DMS153 (cell line): ENCODE data around the gene BLVRA.
"Not testable (repeated sequence)": the region's sequence is repeated elsewhere in the genome, so short reads cannot be mapped to it uniquely, and the experiment has no call there.

Experiments
- DNase-seq: peaks from one replicate; lab custom pipeline; 2025; lab: John Stamatoyannopoulos, UW

Gene BLVRA, protein sequence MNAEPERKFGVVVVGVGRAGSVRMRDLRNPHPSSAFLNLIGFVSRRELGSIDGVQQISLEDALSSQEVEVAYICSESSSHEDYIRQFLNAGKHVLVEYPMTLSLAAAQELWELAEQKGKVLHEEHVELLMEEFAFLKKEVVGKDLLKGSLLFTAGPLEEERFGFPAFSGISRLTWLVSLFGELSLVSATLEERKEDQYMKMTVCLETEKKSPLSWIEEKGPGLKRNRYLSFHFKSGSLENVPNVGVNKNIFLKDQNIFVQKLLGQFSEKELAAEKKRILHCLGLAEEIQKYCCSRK

DNA sequence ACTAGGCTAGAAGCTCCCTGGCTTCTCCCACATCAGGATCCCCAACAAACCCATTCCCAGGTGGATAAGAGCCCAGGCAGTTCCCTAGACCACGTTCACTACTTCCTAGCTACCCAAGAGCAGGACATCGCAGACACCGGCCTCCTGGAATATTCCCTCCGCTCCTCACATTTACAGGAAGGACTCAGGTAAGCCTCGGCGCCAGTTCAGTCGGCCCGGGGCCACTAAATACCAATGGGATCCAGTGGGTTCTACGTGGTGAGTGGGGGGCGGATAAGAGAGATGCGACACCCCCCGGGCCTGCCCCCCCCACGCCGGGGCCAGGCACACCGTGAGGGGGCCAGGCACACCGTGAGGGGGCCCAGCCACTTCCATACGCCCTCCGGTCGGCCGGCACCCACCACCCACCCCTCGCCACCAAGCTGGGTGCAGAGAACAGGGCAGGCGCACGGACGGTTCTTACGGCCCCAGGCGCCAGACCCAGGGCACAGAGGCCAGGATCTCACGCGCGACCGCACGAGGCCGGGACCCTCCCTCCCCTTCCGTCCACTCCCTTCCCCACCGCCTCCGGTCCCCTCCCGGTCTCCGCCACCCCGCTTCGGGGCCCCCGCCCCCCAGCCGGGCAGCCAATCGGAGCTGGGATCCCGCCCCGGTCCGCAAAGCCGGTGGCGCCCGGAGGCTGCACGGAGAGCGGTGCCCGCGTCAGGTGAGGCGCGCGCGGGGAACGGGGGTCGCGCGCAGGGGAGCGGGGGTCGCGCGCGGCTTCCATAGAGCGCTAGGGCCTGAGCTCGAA, at the start of gene BLVRA:
BLVRA (plus strand) TSS at position 652 of the 793 bp plus-strand sequence. CDS start 12,479 bp downstream, outside the sequence.
- no peak for DNase-seq

DNA sequence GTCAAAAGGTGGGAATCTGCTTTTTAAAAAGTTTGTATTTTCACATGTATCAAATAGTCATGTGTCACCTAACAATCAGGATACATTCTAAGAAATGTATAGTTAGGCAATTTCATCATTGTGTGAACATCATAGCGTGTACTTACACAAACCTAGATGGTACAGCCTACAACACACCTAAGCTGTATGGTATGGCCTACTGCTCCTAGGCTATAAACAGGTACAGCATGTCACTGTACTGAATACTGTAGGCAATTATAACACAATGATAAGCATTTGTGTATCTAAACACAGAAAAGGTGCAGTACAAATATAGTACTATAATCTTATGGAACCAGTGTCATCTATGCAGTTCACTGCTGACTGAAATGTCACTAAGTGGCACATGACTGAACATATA, 47.0 kb upstream of the BLVRA start:
- DNase-seq = no peak

DNA sequence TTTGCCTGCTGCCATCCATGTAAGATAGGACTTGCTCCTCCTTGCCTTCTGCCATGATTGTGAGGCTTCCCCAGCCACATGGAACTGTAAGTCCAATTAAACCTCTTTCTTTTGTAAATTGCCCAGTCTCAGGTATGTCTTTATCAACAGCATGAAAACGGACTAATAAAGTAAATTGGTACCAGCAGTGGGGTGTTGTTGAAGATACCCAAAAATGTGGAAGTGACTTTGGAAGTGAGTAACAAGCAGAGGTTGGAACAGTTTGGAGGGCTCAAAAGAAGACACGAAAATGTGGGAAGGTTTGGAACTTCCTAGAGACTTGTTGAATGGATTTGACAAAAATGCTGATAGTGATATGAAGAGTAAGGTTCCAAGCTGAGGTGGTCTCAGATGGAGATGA, 42.5 kb upstream of the BLVRA start:
- DNase-seq = not testable (repeated sequence)

DNA sequence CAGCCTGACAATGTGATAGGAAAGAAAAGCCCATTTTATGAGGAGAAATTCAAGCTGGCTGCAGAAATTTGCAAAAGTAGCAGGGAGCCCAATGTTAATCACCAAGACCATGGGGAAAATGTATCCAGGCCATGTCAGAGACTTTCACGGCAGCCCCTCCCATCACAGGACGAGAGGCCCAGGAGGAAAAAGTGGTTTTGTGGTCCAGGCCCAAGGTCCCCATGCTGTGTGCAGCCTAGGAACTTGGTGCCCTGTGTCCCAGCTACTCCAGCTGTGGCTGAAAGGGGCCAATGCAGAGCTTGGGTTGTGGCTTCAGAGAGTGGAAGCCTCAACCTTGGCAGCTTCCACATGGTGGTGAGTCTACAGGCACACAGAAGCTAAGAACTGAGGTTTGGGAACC, 41.9 kb upstream of the BLVRA start:
- no peak for DNase-seq

DNA sequence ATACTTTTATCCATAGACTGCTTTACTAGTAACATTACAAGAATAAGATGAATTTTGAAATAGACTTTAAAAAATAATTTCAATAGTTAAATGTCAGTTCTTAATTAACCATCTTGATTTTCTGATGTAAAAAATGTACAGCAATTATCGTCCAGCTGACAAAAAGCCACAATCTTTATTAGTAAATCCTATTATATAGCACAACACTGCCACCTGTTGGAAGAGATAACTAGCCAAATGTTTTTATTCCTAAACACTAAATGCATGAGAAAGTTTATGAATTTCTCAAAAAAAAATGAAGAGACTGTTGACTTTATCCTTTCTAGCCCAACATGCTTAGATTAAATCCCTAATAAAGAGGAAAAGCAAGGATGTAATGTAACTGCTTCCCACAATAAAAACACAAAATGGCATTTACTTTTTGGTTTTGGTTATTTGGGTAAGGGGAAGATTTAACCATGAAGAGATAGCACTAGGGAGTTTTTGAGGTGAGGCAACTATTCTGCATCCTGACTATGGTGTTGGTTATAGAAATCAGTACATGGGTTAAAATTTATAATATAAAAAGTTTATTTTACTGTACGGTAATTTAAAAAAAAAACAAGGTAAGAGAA, 37.2 kb upstream of the BLVRA start:
- DNase-seq = peak; percentile 4

DNA sequence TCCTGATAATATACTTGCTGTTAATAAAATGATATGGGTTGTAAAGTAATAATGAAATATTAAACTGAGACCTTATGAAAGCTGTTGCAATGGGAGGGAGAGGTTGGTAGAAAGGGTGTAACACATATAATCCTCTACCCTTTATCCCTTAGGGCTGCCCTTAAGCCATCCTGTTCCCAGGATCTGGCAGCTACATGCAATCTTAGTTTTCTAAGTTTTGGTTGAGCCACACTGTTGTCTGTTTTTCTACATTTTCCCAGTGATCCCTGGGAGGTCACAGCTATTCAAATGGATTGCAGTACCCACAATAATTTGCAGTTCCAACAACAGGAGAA, 35.5 kb upstream of the BLVRA start:
- no peak for DNase-seq

DNA sequence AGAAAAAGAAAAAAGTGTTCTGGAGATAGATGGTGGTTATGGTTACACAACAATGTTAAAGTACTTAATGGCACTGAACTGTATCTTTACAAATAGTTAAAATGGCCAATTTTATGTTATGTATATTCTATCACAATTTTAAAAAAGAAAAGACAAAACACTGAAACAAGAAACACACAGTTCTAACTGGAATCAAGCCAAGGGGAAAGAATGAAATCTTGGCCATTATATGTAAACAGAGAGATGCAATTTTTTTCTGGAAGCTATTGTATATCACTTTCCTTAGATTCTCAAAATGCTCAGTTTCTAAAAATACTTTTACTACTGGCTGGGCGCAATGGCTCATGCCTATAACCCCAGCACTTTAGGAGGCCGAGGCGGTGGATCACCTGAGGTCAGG, 33.2 kb upstream of the BLVRA start:
- no peak for DNase-seq

DNA sequence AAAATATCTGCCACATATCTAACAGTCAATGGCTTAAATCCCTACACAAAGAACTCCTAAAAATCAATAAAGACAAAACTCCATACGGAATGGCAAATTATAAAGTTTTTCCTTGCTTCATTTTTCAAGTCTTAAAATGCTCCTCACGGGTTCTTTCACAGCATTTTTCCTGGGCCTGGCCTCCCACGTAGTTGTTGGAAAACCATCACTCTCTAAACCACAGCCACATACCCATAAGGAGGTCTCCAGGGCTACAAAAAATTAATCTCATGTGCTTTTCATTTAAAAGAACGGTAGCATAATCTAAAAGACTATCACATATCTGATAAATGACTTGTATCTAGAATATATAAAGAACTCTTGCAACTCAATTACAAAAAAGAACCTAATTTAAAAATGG, 32.0 kb upstream of the BLVRA start:
- DNase-seq = no peak

DNA sequence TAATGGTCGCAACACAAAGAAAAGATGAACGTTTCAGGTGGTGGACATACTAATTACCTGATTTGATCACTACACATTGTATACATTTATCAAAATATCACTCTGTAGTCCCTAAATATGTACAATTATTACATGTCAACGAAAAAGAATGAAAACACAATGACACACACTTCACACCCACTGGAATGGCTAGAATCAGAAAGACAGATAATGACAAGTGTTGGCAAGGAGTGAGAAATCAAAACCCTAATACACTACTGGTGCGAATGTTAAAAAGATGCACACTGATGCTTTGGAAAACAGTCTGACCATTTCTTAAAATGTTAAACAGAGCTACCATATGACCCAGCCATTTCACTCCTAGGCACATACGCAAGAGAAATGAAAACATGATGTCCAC, 31.5 kb upstream of the BLVRA start:
- DNase-seq = no peak

DNA sequence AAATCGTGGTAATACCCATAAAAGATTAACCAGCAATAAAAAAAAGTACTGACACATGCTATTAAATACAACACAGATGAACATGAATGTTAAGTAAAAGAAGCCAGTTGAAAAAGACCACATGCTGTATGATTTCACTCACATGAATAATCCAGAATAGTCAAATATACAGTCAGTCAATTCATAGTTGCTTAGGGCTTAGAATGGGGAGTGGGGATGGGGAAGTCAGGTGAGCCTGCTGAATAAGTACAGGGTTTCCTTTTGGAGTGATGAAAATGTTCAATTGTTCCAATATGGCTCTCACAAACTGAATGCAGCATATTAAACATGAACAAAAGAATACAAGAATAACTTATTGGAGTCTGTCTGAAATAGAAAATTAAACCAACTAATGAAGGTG, 31.0 kb upstream of the BLVRA start:
- DNase-seq = no peak

DNA sequence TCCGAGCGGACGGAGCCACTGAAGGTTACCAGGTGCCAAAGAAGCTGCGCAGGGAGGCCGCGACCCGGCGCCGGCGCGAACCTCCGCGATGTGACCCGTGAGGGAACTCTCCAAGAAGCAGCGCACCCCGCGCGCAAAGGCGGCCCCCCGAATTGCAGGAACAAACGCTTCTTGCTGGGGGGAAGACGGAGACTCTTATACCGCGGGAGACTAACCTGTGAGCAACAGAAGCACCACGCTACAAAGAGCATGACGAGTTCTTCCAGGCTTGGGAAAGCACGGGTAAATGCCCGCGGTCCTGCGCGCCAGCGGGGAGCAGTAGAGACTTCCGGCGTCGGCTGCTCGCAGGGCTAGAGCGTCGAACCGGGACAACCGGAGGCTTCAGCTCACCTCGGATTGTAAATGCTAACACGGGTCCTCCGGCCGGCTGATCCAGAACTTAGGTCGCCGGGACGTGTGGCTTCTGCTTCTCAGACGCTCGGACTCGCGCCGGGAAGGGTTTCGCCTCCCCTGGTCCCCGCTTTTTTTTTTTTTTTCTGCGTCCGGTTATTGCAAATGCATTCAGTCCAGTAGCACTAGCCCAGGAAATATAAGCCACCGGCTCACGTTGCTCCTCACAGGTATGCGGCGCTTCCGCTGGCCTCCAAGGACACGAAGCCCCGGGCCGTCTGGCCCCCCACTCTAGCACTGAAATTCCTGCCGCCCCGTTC, 29.1 kb upstream of the BLVRA start, which contains the start of gene COA1:
COA1 (minus strand) TSS at position 310 of the 710 bp plus-strand sequence. CDS start 80,909 bp downstream, outside the sequence.
- peak; percentile 87 for DNase-seq

DNA sequence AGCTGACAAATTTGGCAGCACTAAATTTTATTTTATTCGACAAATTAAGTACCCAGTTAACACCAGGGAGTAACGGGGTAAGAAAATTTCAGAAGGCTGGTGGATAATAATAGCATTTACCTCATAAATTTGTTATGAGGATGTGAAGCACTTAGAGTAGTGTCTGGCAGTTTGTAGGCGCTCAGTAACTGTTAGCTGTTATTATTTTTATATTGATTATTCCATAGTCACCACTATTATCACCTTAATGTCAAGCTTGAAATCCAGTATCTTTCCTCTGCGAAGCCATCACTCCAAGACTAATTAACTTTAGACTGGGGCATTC, 28.6 kb upstream of the BLVRA start:
- no peak for DNase-seq

DNA sequence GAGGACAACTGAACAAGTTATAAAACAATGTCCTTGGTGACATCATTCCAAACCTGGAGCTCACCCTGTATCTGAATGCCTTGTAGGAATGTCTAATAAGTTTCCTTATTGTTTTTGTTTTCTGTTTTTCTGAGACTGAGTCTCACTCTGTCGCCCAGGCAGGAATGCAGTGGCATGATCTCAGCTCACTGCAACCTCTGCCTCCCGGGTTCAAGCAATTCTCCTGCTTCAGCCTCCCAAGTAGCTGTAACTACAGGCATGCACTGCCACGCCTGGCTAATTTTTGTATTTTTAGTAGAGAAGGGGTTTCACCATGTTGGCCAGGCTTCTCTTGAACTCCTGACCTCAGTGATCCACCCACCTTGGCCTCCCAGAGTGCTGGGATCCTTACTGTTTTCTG, 27.0 kb upstream of the BLVRA start:
- not testable (repeated sequence) for DNase-seq

DNA sequence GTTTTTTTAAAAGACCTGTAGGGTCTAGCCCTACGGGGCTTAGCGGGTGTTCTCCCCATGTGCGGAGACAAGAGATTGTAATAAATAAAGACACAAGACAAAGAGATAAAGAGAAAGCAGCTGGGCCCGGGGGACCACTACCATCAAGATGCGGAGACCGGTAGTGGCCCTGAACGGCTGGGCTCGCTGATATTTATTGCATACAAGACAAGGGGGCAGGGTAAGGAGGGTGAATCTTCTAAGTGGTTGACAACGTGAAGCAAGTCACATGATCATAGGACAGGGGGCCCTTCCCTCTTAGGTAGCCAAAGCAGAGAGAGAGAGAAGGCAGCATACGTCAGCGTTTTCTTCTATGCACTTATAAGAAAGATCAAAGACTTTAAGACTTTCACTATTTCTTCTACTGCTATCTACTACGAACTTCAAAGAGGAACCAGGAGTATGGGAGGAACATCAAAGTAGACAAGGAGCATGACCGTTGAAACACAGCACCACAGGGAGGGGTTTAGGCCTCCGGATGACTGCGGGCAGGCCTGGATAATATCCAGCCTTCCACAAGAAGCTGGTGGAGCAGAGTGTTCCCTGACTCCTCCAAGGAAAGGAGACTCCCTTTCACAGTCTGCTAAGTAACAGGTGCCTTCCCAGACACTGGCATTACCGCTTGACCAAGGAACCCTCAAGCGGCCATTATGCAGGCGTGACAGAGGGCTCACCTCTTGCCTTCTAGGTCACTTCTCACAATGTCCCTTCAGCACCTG, 23.7 kb upstream of the BLVRA start:
- not testable (repeated sequence) for DNase-seq

DNA sequence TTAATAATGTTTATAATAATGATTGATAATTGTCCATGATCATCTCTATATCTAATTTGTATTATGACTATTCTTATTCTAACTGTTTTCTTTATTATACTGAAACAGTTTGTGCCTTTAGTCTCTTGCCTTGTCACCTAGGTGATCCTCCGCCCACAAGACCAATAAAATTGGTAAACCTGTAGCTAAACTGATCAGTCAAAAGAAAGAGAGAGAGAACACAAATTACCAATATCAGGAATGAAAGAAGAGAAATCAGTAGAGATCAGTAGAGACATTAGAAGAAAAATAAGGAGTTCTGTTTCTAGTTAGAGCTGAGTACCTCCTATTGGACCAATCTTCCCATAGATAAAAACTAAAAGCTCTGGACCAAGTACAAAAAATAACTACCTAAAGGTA, 23.1 kb upstream of the BLVRA start:
- no peak for DNase-seq

DNA sequence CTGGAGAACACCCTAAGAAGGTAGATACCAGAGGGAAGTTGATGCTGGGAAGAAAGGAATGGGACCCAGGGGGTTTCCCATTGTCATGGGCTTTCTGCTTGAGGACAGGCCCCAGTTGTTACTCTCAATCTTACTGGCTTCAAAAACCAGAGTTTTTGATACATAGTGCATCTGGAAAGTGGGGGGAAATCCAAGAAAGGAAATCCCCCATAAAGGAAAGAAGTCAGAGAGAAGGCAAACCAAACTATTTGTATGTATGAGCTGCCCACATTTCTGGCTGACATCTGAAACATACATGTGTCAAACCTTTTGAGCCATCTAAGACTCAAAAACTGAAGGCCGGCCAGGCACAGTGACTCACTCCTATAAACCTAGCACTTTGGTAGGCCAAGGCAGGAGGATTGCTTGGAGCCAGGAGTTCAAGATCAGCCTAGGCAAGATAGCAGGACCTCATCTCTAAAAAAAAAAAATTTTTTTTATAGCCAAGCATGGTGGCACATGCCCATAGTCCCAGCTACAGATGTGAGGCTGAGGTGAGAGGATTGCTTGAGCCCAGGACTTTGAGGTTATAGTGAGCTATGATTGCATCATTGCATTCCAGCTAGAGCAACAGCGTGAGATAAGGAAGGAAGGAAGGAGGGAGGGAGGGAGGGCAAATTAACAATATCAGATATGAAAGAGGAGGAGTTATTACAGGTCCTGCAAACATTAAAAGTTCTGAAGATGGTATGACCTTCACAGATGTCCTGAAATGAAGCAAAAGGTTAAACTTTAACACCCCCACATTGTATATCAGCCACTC, 22.5 kb upstream of the BLVRA start:
- DNase-seq = no peak

DNA sequence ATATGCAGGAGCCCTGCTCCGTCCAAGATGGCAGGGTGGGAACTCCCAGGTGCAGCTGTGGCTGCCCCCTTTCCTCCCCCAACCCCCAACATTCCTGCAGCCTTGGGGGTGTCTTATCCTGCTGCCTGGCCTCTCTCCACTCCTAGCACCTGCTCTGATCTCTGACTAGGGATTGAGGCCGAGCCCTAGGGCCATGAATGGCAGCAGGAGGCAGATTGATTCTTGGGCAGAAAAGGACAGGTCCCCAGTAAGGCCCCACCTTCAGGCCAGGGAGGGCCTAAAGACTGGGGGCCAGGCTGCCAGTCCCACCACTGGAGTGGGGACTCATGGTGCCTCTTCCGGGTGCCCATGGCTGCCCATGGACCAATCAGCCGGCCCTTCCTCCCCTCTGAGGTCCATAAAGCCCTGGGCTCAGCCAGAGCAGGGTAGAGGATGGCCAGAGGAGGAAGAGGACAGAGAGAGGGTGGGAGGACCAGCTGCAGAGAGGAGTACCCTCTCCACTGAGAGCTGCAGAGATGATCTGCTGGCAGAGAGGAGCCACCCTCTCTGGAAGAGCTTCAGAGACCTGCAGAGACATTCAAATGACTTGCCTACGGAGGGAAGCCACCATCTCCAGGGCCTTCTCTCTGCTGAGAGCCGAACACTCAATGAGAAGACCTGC, 20.9 kb upstream of the BLVRA start:
- no peak for DNase-seq

DNA sequence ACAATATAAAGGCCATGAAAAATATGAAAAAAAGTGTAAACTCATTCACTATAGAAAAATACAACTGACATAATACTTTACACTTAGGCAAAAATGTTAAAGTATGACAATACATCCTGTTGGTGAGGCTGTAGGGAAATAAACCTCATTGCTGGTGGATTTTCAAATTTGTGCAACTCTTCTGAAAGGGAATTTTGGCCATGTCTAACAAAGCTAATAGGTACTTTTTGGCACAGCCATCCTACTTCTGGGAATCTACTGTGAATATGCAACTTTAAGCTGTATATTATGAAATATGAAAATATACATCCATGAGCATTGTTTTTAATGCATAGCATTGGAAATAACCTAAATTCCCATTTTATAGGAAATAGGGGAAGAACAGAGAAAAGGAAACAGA, 15.8 kb upstream of the BLVRA start:
- DNase-seq = no peak

DNA sequence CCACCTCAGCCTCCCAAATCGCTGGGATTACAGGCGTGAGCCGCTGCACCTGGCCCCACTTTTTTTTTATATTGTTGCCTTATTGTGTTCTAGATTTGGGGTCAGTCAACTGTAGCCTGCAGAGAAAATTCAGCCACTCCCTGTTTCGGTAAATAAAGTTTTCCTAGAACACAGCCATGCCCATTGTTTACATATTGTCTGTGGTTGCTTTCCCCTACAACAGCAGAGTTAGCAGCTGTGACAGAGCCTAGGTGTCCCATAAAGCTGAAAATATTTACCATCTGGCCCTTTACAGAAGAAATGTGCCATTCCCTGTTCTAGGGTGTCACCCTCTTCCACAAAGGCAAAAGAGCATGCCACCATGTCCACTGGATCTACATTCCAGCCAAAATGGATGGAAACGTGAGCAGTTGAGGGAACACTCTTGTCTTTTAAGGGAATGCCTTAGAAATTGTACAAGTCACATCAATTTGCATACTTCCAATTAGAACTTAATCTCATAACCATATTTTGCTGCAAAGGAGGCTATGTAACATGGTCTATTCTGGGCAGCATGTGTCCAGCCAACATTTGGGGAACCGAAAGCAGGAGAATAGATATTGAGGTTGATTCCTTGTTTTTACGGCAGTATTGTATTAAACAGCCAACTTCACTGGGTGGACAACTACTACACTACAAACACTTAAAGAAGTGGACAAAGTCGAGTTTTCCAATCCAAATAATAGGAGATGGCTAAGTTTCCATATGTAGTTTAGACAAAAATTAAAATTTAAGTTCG, 11.0 kb upstream of the BLVRA start:
- DNase-seq = peak; percentile 34
